ENCODE data around the gene TCERG1L. TPM values are rescaled to one million over a fixed set of nuclear protein-coding genes. Genes with fewer than 3 reads are reported as not detected.
A peak's percentile ranks its signal among the peaks of the same experiment; 100 is the strongest.

The TCERG1L gene
- total and polyA plus RNA-seq, 11 donors: 0.11 to 0.25 TPM; not detected in 9

DNA sequence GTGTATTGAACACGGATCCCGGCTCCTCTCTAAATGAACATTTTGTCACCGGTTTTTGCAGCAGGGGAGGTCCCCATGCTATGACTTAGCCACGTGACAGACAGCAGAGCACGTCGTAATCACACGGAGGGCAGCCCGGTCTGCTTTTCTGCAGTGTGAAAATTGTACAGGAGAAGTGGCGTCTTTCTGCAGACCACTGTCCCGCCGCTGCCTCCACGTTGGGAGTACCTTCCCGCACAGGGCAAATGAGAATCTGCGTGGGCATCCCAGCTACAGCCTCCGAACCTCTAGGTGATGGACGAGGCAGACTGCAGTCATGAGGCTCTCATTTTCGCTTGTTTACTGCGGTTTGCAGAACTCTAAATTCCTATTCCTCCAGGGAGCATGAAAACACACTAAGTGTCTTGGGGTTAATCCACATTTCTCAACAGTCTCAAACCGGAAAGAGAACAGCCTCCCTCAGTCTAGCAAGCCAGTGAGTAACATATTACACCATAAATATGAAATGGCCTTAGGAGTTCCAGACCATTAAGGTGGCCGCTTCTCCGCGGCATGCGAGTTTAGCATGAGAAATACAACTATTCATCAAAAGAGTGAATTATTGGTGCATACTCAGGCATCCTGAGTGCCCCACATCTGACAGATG is 89.8 kb downstream of the TCERG1L start:
- ATAC-seq (no peak), DNase-seq (peak in 1 of 5 donors; percentile 14)
- TF ChIP-seq POLR2A (IDR thresholded peaks at IDR 0.05): no peak
- TF ChIP-seq, protein P1, sequence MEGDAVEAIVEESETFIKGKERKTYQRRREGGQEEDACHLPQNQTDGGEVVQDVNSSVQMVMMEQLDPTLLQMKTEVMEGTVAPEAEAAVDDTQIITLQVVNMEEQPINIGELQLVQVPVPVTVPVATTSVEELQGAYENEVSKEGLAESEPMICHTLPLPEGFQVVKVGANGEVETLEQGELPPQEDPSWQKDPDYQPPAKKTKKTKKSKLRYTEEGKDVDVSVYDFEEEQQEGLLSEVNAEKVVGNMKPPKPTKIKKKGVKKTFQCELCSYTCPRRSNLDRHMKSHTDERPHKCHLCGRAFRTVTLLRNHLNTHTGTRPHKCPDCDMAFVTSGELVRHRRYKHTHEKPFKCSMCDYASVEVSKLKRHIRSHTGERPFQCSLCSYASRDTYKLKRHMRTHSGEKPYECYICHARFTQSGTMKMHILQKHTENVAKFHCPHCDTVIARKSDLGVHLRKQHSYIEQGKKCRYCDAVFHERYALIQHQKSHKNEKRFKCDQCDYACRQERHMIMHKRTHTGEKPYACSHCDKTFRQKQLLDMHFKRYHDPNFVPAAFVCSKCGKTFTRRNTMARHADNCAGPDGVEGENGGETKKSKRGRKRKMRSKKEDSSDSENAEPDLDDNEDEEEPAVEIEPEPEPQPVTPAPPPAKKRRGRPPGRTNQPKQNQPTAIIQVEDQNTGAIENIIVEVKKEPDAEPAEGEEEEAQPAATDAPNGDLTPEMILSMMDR (IDR thresholded peaks at IDR 0.05): no peak
- H3K36me3 ChIP-seq: no peaks in the 10 kb centered on the region
- H3K4me3 ChIP-seq: no peak overlapping the region
- intact Hi-C loops (cut with DNase I): no loop called here
- WGBS, 4 donors: 85 to 91% (median 87%) methylated on average over 23 of the region's 23 CpGs
- no peak overlapping the region for H3K27ac ChIP-seq
- peaks cover 0 to 17% (median 3%) of the 10 kb centered on the region in 9 donors for H3K27me3 ChIP-seq
- no peaks in the 10 kb centered on the region for H3K4me1 ChIP-seq
- H3K9me3 ChIP-seq: no peaks in the 10 kb centered on the region

DNA sequence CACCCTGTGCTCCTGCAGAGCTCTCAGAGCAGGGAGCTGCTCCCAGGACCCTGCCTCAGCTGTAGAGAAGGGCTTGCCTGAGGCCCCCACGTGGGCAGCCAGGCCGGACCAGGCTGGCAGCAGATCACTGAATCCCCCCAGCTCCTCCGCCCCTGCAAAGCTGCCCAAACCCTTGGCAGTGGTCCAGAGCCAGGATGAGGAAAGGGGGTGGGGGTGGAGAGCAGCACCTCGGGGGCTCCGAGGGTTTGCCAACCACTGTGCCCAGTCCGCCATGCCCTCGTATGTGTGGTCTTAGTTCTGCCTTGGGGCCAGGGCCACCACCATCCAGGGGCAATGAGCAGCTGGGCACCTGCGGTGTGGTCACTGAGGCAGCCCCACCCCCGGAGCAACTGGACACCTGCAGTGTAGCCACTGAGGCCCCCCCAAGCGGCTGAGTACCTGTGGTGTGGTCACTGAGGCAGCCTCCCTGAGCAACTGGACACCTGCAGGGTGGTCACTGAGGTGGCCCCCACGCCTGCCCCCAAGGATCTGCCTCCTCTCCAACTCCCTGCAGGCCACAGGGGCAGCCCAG is 90.8 kb downstream of the TCERG1L start:
- intact Hi-C loops (cut with DNase I): no loop called here
- Histone ChIP-seq H3K36me3 (no peaks in the 10 kb centered on the region), H3K4me1 (no peaks in the 10 kb centered on the region), H3K27me3 (peaks cover 0 to 20% (median 3%) of the 10 kb centered on the region in 9 donors), H3K4me3 (no peak overlapping the region), H3K9me3 (no peaks in the 10 kb centered on the region), H3K27ac (no peak overlapping the region)
- no peak for TF ChIP-seq POLR2A (IDR thresholded peaks at IDR 0.05)
- TF ChIP-seq, protein P1 (IDR thresholded peaks at IDR 0.05): no peak
- DNase-seq (peak in 1 of 5 donors; percentile 57), ATAC-seq (no peak)
- WGBS, 4 donors: 28 to 81% (median 76%) methylated on average over 5 to 11 of the region's 11 CpGs

DNA sequence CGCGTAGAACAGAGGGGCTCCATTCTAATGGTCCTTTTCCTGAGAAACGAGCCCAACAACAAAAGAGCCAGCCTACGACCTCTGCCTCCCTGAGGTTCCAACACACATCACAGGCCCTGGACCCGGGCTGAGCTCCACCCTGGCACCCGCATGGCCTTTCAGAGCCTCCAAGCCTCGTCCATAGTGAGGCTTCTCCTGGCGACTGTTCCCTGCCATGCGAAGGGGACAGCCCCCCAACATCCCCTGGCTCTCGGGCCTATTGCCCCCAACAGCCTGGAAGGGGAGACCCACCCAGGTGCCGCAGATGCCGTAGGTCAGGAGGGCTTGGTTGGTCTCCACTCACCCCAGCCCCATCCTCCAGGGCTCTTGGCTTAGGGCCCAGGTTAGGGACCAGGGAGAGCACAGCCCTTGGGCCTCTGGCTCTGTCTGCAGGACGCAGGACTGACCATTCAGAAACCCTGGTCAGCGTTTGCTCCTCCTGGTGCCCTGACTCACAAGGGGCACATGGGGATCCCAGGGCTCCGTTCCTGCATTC is 91.5 kb downstream of the TCERG1L start:
- ATAC-seq (no peak), DNase-seq (peak in 1 of 5 donors; percentile 46)
- no peak overlapping the region for H3K4me3 ChIP-seq
- TF ChIP-seq, protein P1 (IDR thresholded peaks at IDR 0.05): no peak
- TF ChIP-seq POLR2A (IDR thresholded peaks at IDR 0.05): no peak
- intact Hi-C loops (cut with DNase I): no loop called here
- no peaks in the 10 kb centered on the region for H3K9me3 ChIP-seq
- H3K36me3 ChIP-seq: no peaks in the 10 kb centered on the region
- no peaks in the 10 kb centered on the region for H3K4me1 ChIP-seq
- H3K27ac ChIP-seq: no peak overlapping the region
- peaks cover 0 to 25% (median 0%) of the 10 kb centered on the region in 9 donors for H3K27me3 ChIP-seq
- 80 to 92% (median 88%) methylated on average over 12 to 15 of the region's 15 CpGs for WGBS, 4 donors

DNA sequence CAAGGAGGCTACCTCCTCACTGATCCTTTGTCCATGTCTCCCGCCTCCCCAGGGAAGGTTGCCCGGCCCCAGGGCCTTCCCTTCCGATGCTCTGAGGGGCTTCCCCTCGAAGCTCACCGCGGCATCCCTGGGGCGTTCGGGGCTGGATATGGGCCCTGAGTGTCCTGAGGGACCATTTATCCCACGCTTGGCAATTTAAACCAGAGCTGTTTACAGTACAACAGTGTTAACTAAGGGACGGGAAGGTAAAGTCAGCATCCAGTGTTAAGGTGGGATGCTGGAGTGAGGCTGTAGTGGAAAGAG is 92.0 kb downstream of the TCERG1L start:
- Histone ChIP-seq H3K36me3 (no peaks in the 10 kb centered on the region), H3K4me3 (no peak overlapping the region), H3K9me3 (no peaks in the 10 kb centered on the region), H3K4me1 (no peaks in the 10 kb centered on the region), H3K27ac (no peak overlapping the region), H3K27me3 (peaks cover 0 to 30% (median 0%) of the 10 kb centered on the region in 9 donors)
- WGBS, 4 donors: 86 to 89% (median 87%) methylated on average over 8 to 10 of the region's 10 CpGs
- TF ChIP-seq, protein P1 (IDR thresholded peaks at IDR 0.05): no peak
- no peak for TF ChIP-seq POLR2A (IDR thresholded peaks at IDR 0.05)
- intact Hi-C loops (cut with DNase I): no loop called here
- DNase-seq: no peak
- no peak for ATAC-seq
